ENCODE data around the gene ALLC.

ALLC gene

GRCh38 chr2:3731829-3732228, 73.8 kb downstream of the ALLC start:
- Histone ChIP-seq H3K27me3 (ENCODE audit: insufficient read depth, low read length, poor library complexity, severe bottlenecking) (no peaks in the 10 kb centered on the region), H3K4me1 (ENCODE audit: insufficient read depth, low read length, poor library complexity, severe bottlenecking) (no peaks in the 10 kb centered on the region), H3K9me2 (replicated peaks; ENCODE audit: low read depth, low read length) (no peaks in the 10 kb centered on the region), H3K9ac (ENCODE audit: low read depth, low read length, poor library complexity, severe bottlenecking) (no peak overlapping the region), H3K4me2 (ENCODE audit: low read depth, low read length, poor library complexity, severe bottlenecking) (no peak overlapping the region), H3F3A (ENCODE audit: low read depth) (no peaks in the 10 kb centered on the region), H2AFZ (ENCODE audit: low read length) (no peak overlapping the region), H3K36me3 (ENCODE audit: insufficient read depth, low read length) (no peaks in the 10 kb centered on the region), H3K9me3 (ENCODE audit: insufficient read depth, low read depth, low read length) (no peaks in the 10 kb centered on the region), H3K79me2 (ENCODE audit: insufficient read depth, low read length) (no peaks in the 10 kb centered on the region), H4K20me1 (ENCODE audit: insufficient read depth, low read length, poor library complexity, severe bottlenecking) (no peaks in the 10 kb centered on the region), H3K4me3 (ENCODE audit: low read length, poor library complexity, severe bottlenecking) (no peak overlapping the region)
- TF ChIP-seq, protein P1, sequence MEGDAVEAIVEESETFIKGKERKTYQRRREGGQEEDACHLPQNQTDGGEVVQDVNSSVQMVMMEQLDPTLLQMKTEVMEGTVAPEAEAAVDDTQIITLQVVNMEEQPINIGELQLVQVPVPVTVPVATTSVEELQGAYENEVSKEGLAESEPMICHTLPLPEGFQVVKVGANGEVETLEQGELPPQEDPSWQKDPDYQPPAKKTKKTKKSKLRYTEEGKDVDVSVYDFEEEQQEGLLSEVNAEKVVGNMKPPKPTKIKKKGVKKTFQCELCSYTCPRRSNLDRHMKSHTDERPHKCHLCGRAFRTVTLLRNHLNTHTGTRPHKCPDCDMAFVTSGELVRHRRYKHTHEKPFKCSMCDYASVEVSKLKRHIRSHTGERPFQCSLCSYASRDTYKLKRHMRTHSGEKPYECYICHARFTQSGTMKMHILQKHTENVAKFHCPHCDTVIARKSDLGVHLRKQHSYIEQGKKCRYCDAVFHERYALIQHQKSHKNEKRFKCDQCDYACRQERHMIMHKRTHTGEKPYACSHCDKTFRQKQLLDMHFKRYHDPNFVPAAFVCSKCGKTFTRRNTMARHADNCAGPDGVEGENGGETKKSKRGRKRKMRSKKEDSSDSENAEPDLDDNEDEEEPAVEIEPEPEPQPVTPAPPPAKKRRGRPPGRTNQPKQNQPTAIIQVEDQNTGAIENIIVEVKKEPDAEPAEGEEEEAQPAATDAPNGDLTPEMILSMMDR (conservative IDR thresholded peaks at IDR 0.05; ENCODE audit: low read length) = no peak
- TF ChIP-seq EZH2phosphoT487 (IDR thresholded peaks at IDR 0.05; ENCODE audit: borderline replicate concordance) = no peak

- no peak for TF ChIP-seq EZH2phosphoT487 (IDR thresholded peaks at IDR 0.05; ENCODE audit: borderline replicate concordance)
- TF ChIP-seq, protein P1 (conservative IDR thresholded peaks at IDR 0.05; ENCODE audit: low read length) = no peak
These were observed 78.1 kb downstream of the ALLC start for GRCh38 chr2:3736112-3736511.

GRCh38 chr2:3737128-3737527, 79.1 kb downstream of the ALLC start:
- Histone ChIP-seq H3K36me3 (ENCODE audit: insufficient read depth, low read length) (no peaks in the 10 kb centered on the region), H3K9me2 (replicated peaks; ENCODE audit: low read depth, low read length) (no peaks in the 10 kb centered on the region), H3K27me3 (ENCODE audit: insufficient read depth, low read length, poor library complexity, severe bottlenecking) (no peaks in the 10 kb centered on the region), H3K4me3 (ENCODE audit: low read length, poor library complexity, severe bottlenecking) (no peak overlapping the region), H3K79me2 (ENCODE audit: insufficient read depth, low read length) (no peaks in the 10 kb centered on the region), H3F3A (ENCODE audit: low read depth) (no peaks in the 10 kb centered on the region), H2AFZ (ENCODE audit: low read length) (no peak overlapping the region), H3K9ac (ENCODE audit: low read depth, low read length, poor library complexity, severe bottlenecking) (no peak overlapping the region), H3K4me2 (ENCODE audit: low read depth, low read length, poor library complexity, severe bottlenecking) (no peak overlapping the region), H3K9me3 (ENCODE audit: insufficient read depth, low read depth, low read length) (no peaks in the 10 kb centered on the region), H3K4me1 (ENCODE audit: insufficient read depth, low read length, poor library complexity, severe bottlenecking) (no peaks in the 10 kb centered on the region), H4K20me1 (ENCODE audit: insufficient read depth, low read length, poor library complexity, severe bottlenecking) (no peaks in the 10 kb centered on the region)
- TF ChIP-seq, protein P1 (conservative IDR thresholded peaks at IDR 0.05; ENCODE audit: low read length) = no peak
- no peak for TF ChIP-seq EZH2phosphoT487 (IDR thresholded peaks at IDR 0.05; ENCODE audit: borderline replicate concordance)

More at GRCh38 chr2:3736112-3736511, 78.1 kb downstream of the ALLC start:
- no peaks in the 10 kb centered on the region for H3K9me3 ChIP-seq (ENCODE audit: insufficient read depth, low read depth, low read length)
- no peaks in the 10 kb centered on the region for H3K79me2 ChIP-seq (ENCODE audit: insufficient read depth, low read length)
- no peaks in the 10 kb centered on the region for H3K36me3 ChIP-seq (ENCODE audit: insufficient read depth, low read length)
- no peaks in the 10 kb centered on the region for H3K27me3 ChIP-seq (ENCODE audit: insufficient read depth, low read length, poor library complexity, severe bottlenecking)
- no peak overlapping the region for H3K9ac ChIP-seq (ENCODE audit: low read depth, low read length, poor library complexity, severe bottlenecking)
- no peaks in the 10 kb centered on the region for H4K20me1 ChIP-seq (ENCODE audit: insufficient read depth, low read length, poor library complexity, severe bottlenecking)
- no peaks in the 10 kb centered on the region for H3F3A ChIP-seq (ENCODE audit: low read depth)
- no peak overlapping the region for H3K4me3 ChIP-seq (ENCODE audit: low read length, poor library complexity, severe bottlenecking)
- H3K4me1 ChIP-seq (ENCODE audit: insufficient read depth, low read length, poor library complexity, severe bottlenecking) = no peaks in the 10 kb centered on the region
- no peaks in the 10 kb centered on the region for H3K9me2 ChIP-seq (replicated peaks; ENCODE audit: low read depth, low read length)
- no peak overlapping the region for H2AFZ ChIP-seq (ENCODE audit: low read length)
- H3K4me2 ChIP-seq (ENCODE audit: low read depth, low read length, poor library complexity, severe bottlenecking) = no peak overlapping the region

All from Loucy (cell line).